ENCODE results near the gene TYW3.

TYW3 gene

GRCh38 chr1:74699331-74699730 is 33.6 kb upstream of the TYW3 start:
- TF ChIP-seq ZC3H10 (CRISPR knock-in tag; IDR thresholded peaks at IDR 0.05), result no peak
- TF ChIP-seq GLIS3 (CRISPR knock-in tag; IDR thresholded peaks at IDR 0.05), result no peak
- TF ChIP-seq ZFP30 (CRISPR knock-in tag; IDR thresholded peaks at IDR 0.05), result no peak
- TF ChIP-seq PATZ1 (CRISPR knock-in tag; IDR thresholded peaks at IDR 0.05; ENCODE audit: borderline replicate concordance), result no peak
- no peak for TF ChIP-seq ZFP3 (CRISPR knock-in tag; IDR thresholded peaks at IDR 0.05)
- no peak for ATAC-seq

- TF ChIP-seq PPARA (CRISPR knock-in tag; IDR thresholded peaks at IDR 0.05; ENCODE audit: borderline replicate concordance), result no peak
- ATAC-seq, result no peak
These were observed 29.4 kb upstream of the TYW3 start for GRCh38 chr1:74703386-74704182.

- no peak for TF ChIP-seq ARNTL (CRISPR knock-in tag; IDR thresholded peaks at IDR 0.05; ENCODE audit: borderline replicate concordance, low read depth)
- no peak for TF ChIP-seq PPARA (CRISPR knock-in tag; IDR thresholded peaks at IDR 0.05; ENCODE audit: borderline replicate concordance)
- no peak for TF ChIP-seq TSHZ2 (CRISPR knock-in tag; IDR thresholded peaks at IDR 0.05)
- TF ChIP-seq TCF4 (CRISPR knock-in tag; IDR thresholded peaks at IDR 0.05; ENCODE audit: borderline replicate concordance), result no peak
- no peak for TF ChIP-seq CREB5 (CRISPR knock-in tag; IDR thresholded peaks at IDR 0.05; ENCODE audit: low read depth)
- no peak for TF ChIP-seq ZNF8 (CRISPR knock-in tag; IDR thresholded peaks at IDR 0.05)
- TF ChIP-seq TOX (CRISPR knock-in tag; IDR thresholded peaks at IDR 0.05; ENCODE audit: borderline replicate concordance), result no peak
- TF ChIP-seq ZC3H10 (CRISPR knock-in tag; IDR thresholded peaks at IDR 0.05), result no peak
- TF ChIP-seq ISL1 (CRISPR knock-in tag; IDR thresholded peaks at IDR 0.05), result no peak
- TF ChIP-seq GLIS3 (CRISPR knock-in tag; IDR thresholded peaks at IDR 0.05), result no peak
- TF ChIP-seq ZFP30 (CRISPR knock-in tag; IDR thresholded peaks at IDR 0.05), result no peak
These were observed 20.1 kb upstream of the TYW3 start for GRCh38 chr1:74712881-74713280.

GRCh38 chr1:74713849-74714248 is 19.1 kb upstream of the TYW3 start:
- ATAC-seq, result no peak
- TF ChIP-seq ESRRG (CRISPR knock-in tag; IDR thresholded peaks at IDR 0.05) (no peak), ISL1 (CRISPR knock-in tag; IDR thresholded peaks at IDR 0.05) (no peak), POU6F1 (CRISPR knock-in tag; IDR thresholded peaks at IDR 0.05; ENCODE audit: borderline replicate concordance, low read depth) (no peak), ZC3H10 (CRISPR knock-in tag; IDR thresholded peaks at IDR 0.05) (no peak), CSRNP3 (CRISPR knock-in tag; IDR thresholded peaks at IDR 0.05) (no peak), ZFP3 (CRISPR knock-in tag; IDR thresholded peaks at IDR 0.05) (no peak), ZNF70 (CRISPR knock-in tag; IDR thresholded peaks at IDR 0.05) (no peak), PPARA (CRISPR knock-in tag; IDR thresholded peaks at IDR 0.05; ENCODE audit: borderline replicate concordance) (no peak), RARB (CRISPR knock-in tag; IDR thresholded peaks at IDR 0.05) (no peak), SNAI2 (CRISPR knock-in tag; IDR thresholded peaks at IDR 0.05) (no peak), ZFP30 (CRISPR knock-in tag; IDR thresholded peaks at IDR 0.05) (no peak), PATZ1 (CRISPR knock-in tag; IDR thresholded peaks at IDR 0.05; ENCODE audit: borderline replicate concordance) (no peak), TOX (CRISPR knock-in tag; IDR thresholded peaks at IDR 0.05; ENCODE audit: borderline replicate concordance) (no peak), BACH2 (CRISPR knock-in tag; IDR thresholded peaks at IDR 0.05; ENCODE audit: borderline replicate concordance) (no peak), TCF4 (CRISPR knock-in tag; IDR thresholded peaks at IDR 0.05; ENCODE audit: borderline replicate concordance) (no peak)

More at GRCh38 chr1:74712881-74713280, 20.1 kb upstream of the TYW3 start:
- ATAC-seq, result no peak

Data from SK-N-SH treated with all-trans-retinoic acid at 6 μM for 48 hours (cell line).